Fibroblast of skin of back (primary cell): Measurements from ENCODE around the gene LRCH1.
A peak's percentile ranks its signal among the peaks of the same experiment; 100 is the strongest.
"Not testable (repeated sequence)": the region's sequence is repeated elsewhere in the genome, so short reads cannot be mapped to it uniquely, and the experiment has no call there.

Source experiments
- DNase-seq: peaks from one replicate; pipeline ENCODE4 v3.0.0-alpha.2; 2013

The LRCH1 gene

GRCh38 chr13:46721054-46721453 lies 168.1 kb downstream of the LRCH1 start:
- DNase-seq = peak; percentile 57

- DNase-seq = no peak
Measured at GRCh38 chr13:46726347-46726746, 173.4 kb downstream of the LRCH1 start.

GRCh38 chr13:46728777-46729176 lies 175.8 kb downstream of the LRCH1 start:
- DNase-seq = no peak

- DNase-seq = no peak
Measured at GRCh38 chr13:46731535-46731934, 178.6 kb downstream of the LRCH1 start.

- no peak for DNase-seq
Measured at GRCh38 chr13:46735425-46735824, 182.5 kb downstream of the LRCH1 start.

- DNase-seq = no peak
Measured at GRCh38 chr13:46736541-46737310, 183.8 kb downstream of the LRCH1 start.

- no peak for DNase-seq
Measured at GRCh38 chr13:46738055-46738454, 185.1 kb downstream of the LRCH1 start.

- no peak for DNase-seq
Measured at GRCh38 chr13:46738766-46739165, 185.8 kb downstream of the LRCH1 start.

GRCh38 chr13:46739447-46740098 lies 186.6 kb downstream of the LRCH1 start:
- no peak for DNase-seq

GRCh38 chr13:46743191-46743590 lies 190.2 kb downstream of the LRCH1 start:
- peak; percentile 68 for DNase-seq

- no peak for DNase-seq
Measured at GRCh38 chr13:46745062-46745461, 192.1 kb downstream of the LRCH1 start.

- DNase-seq = no peak
Measured at GRCh38 chr13:46745706-46746105, 192.7 kb downstream of the LRCH1 start.

GRCh38 chr13:46747031-46747820 lies 194.3 kb downstream of the LRCH1 start:
- no peak for DNase-seq

- DNase-seq = no peak
Measured at GRCh38 chr13:46748300-46748699, 195.3 kb downstream of the LRCH1 start.

GRCh38 chr13:46749951-46750350 lies 197.0 kb downstream of the LRCH1 start:
- DNase-seq = peak; percentile 47

- peak; percentile 51 for DNase-seq
Measured at GRCh38 chr13:46751811-46752635, 199.1 kb downstream of the LRCH1 start.

GRCh38 chr13:46753137-46753536 lies 200.2 kb downstream of the LRCH1 start:
- no peak for DNase-seq

GRCh38 chr13:46753917-46754316 lies 200.9 kb downstream of the LRCH1 start:
- no peak for DNase-seq

GRCh38 chr13:46754812-46755211 lies 201.8 kb downstream of the LRCH1 start:
- DNase-seq = no peak

GRCh38 chr13:46755508-46755907 lies 202.5 kb downstream of the LRCH1 start:
- not testable (repeated sequence) for DNase-seq

GRCh38 chr13:46756977-46757376 lies 204.0 kb downstream of the LRCH1 start:
- peak; percentile 85 for DNase-seq

- DNase-seq = no peak
Measured at GRCh38 chr13:46757640-46758039, 204.7 kb downstream of the LRCH1 start.
